ENCODE measurements around the gene LEUTX.
"Not testable (repeated sequence)": the region's sequence is repeated elsewhere in the genome, so short reads cannot be mapped to it uniquely, and the experiment has no call there.

LEUTX gene, protein sequence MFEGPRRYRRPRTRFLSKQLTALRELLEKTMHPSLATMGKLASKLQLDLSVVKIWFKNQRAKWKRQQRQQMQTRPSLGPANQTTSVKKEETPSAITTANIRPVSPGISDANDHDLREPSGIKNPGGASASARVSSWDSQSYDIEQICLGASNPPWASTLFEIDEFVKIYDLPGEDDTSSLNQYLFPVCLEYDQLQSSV

DNA sequence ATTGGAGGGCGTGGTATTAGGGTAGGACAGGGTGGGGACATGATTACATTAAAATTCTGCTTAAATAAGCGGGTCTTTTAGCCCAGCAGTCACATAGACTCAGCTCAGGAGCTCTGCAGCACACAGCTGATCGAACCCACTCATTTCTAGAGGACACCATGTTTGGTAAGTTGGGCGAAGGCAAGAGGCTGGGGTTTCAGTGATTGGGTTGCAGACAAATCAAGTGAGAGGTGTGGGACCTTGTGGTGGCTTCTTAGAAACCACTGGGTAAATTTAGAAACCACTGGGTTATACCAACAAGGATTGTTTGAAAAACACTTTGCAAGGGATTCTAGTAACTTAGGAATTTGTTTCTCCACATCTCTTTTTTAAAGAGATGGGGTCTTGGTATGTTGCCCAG, at the start of gene LEUTX:
TSS of gene LEUTX (plus strand) at position 92 of the 400 bp plus-strand sequence. CDS start at position 159, 67 bp downstream.
- no peak for DNase-seq

DNA sequence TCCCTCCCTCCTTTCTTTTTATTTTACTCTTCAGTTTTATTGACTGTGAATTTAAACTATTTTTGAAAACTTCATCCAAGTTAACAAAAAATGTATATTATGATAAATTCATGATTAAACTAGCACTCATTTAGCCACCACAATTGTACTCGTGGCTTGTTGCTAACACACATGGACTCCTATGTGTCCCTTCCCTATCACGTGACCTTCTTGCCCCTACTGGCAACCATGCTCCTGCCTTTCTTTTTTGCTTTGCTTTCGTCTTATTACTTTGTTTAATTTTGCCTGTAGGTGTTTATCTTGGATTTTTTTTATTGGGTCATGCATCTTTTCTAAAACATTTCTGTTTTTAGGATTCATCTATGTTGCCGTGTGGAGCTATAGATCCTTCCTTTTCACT, 49.1 kb upstream of the LEUTX start:
- DNase-seq: no peak

- DNase-seq: no peak
These were observed 47.0 kb upstream of the LEUTX start for GRCh38 chr19:39731685-39732084.

DNA sequence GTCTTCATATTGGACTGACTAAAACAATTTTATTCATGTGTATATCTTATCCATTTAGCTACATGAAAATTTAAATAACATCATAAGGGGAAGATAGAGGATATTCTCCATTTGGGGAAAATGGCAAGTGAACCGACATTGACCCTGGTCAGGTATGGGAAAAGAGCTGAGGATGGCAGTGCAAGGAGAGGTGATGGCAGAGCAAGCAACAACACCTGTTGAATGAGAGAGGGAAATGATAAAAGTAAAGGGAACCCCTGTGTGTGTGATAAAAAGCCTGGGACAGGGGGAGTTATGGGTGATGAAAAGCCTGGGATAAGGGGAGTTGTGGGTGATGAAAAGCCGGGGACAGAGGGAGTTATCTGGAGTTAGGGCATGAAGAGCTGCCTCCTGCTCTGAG, 44.8 kb upstream of the LEUTX start:
- no peak for DNase-seq

- DNase-seq: no peak
These were observed 43.0 kb upstream of the LEUTX start for GRCh38 chr19:39735688-39736087.

- no peak for DNase-seq
These were observed 42.6 kb upstream of the LEUTX start for GRCh38 chr19:39736088-39736487.

GRCh38 chr19:39737351-39737750, 41.3 kb upstream of the LEUTX start:
- no peak for DNase-seq

GRCh38 chr19:39737891-39738290, 40.8 kb upstream of the LEUTX start, which contains the start of gene CLC:
Gene CLC, minus strand, starts transcription at chr19:39738029. Its CDS starts 77 bp downstream, at chr19:39737952.
- DNase-seq: no peak

DNA sequence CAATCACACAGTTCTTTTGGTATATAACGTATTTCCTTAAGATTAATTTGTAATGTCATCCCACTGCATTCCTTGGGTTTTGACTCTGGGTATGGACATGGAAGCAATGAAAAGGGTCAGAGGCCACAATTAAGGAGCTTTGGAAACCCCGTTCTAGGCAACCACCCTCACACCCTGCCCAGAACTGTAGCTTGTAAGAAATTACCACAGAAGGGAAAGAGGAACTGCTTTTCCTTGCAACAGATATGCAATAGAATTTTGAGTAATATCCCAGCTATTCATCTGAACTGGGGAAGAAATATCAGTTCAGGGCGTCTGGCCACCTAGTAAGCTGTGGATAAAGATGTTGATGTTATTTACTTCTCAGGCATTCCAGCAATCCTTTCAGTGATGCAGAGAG, 39.8 kb upstream of the LEUTX start:
- no peak for DNase-seq

DNA sequence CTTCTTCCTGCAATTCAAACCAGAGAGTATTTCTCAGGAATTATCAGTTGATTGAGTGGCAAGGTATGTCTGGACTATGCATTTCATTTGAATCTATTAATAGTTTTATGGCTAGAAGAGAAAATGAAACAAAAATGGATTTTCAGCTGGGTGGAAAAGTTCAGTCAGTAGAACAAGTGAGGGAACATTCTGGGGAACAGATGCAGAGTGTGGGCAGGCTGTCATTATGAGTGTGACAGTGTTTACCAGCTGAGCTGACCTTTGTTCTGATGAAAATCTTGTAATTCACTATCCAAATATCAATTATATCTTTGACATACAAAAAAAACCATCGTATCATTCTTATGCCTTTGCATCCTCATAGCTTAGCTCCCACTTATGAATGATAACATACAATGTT, 38.3 kb upstream of the LEUTX start:
- no peak for DNase-seq

GRCh38 chr19:39745643-39746042, 33.0 kb upstream of the LEUTX start:
- no peak for DNase-seq

DNA sequence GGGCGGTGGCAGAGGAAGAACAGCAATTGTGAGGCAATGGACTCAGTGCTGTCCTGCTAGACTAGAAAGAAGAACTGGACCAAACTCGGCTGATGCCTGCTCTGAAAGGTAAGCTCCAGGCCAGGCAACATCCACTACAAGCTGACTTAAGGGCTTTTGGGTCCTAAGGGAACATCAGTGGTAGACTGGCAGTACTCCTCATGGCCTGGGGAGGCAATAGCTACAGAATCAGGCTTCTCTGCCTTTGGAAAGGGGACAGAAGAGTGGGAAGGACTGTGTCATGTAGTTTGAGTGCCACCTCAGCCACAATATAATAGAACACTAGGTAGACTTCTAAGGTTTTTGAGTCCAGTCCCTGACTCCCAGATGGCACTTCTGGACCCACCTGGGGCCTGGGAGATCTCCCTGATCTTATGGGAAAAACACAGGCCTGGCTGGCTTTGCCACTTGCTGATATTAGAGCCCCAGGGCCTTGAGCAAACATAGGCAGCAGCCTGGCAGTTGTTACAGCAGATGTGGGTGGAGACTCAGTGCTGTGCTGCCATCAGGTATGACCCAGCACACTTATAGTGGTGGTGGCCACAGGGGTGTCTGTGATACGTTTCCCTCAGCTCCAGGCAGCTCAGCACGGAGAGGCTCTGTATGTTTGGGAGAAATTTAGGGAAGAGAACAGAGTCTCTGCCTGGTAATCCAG, 31.7 kb upstream of the LEUTX start:
- DNase-seq: no peak

DNA sequence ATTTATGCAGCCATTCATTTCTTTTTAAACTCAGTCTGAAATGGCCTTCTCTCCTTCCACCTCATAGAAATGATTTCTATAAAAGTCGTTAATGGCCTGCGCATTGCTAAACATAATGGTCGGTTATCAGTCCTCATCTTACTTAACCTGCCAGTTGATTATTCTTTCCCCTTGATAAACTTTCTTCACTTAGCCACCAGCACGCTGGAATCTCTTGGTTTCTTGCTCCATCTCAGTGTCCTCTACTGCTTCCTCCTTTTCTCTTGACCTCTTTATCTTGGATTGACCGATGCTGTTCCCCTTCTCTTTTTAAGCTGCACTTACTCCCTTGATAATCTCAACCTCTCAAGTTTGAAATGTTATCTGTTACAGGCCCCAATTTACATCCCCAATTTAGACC, 28.7 kb upstream of the LEUTX start:
- DNase-seq: no peak

- DNase-seq: no peak
These were observed 26.3 kb upstream of the LEUTX start for GRCh38 chr19:39752390-39752789.

GRCh38 chr19:39752795-39753194, 25.9 kb upstream of the LEUTX start:
- no peak for DNase-seq

- DNase-seq: no peak
These were observed 24.1 kb upstream of the LEUTX start for GRCh38 chr19:39754544-39754943.

- no peak for DNase-seq
These were observed 23.7 kb upstream of the LEUTX start for GRCh38 chr19:39754971-39755370.

GRCh38 chr19:39759457-39760184, 19.0 kb upstream of the LEUTX start:
- DNase-seq: no peak

- DNase-seq: not testable (repeated sequence)
These were observed 16.8 kb upstream of the LEUTX start for GRCh38 chr19:39761851-39762250.

GRCh38 chr19:39765091-39766076, 13.3 kb upstream of the LEUTX start:
- DNase-seq: peak; percentile 7 to 44

DNA sequence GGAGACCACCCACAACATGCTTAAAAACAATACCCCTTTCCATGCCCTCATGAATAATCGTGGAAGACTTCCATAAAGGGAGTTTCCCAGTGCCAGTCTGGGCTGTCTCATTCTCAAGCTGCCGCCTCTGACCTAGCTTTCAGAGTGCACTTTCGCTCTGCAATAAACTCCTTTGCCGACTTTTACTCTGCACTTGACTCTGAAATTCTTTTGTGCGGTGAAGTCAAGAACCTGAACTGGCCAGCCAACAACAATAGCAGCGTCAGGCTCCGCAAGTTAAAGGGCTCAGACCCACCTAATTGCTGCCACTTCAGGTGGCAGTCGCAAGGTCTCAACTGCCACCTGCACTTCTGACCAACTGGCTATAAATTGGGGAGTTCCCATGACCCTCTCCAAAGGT, 10.3 kb upstream of the LEUTX start:
- DNase-seq: no peak

DNA sequence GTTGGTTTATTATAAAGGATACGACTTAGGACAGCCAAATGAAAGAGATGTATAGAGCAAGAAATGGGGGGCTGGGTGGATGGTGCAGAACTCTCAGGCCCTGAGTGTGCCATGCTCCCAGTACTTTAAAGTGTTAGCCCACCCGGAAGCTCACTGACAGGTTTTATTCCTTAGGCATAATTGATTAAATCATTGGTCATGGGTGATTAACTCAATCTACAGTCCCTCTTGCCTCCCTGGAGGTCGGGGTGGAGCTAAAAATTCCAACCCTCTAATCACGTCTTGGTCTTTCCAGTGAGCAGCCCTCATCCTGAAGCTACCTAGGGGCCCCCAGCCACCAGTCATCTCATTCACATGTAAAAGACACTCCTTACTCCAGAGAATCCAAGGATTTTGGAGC, 9.9 kb upstream of the LEUTX start:
- DNase-seq: no peak

GRCh38 chr19:39780894-39781293, 2.2 kb downstream of the LEUTX start:
- DNase-seq: no peak
